OCI-LY1 (cell line): ENCODE measurements around the gene DBH.

ENCODE experiments used
- H2AFZ ChIP-seq: fragments of 200-600 bp; sonication (generic), shearing (Covaris generic); 2 replicates; pipeline ENCODE4 v1.6.0; 2014; ENCODE audit warnings: antibody characterized with exemption, mild to moderate bottlenecking, low read length
- H3F3A ChIP-seq: fragments of 200-600 bp; sonication (generic), shearing (Covaris generic); 2 replicates; pipeline ENCODE4 v1.6.0; 2014; ENCODE audit warnings: mild to moderate bottlenecking, antibody characterized with exemption, low read length, moderate library complexity; ENCODE audit not compliant: insufficient read depth
- H3K27ac ChIP-seq: fragments of 200-600 bp; sonication (generic); 2 replicates; pipeline ENCODE4 v1.5.1; 2014; ENCODE audit warnings: low read length, mixed run types, mild to moderate bottlenecking, low read depth; ENCODE audit not compliant: poor library complexity, severe bottlenecking
- H3K27me3 ChIP-seq: fragments of 200-600 bp; sonication (generic); 2 replicates; pipeline ENCODE4 v1.6.0; 2014; ENCODE audit warnings: antibody characterized with exemption, mild to moderate bottlenecking, low read length, moderate library complexity; ENCODE audit not compliant: insufficient read depth
- H3K36me3 ChIP-seq: fragments of 200-600 bp; sonication (generic); 2 replicates; pipeline ENCODE4 v1.6.1; 2014; ENCODE audit warnings: mild to moderate bottlenecking, antibody characterized with exemption, low read length, moderate library complexity, mixed read lengths; ENCODE audit not compliant: insufficient read depth
- H3K4me1 ChIP-seq: fragments of 200-600 bp; sonication (generic); 2 replicates; pipeline ENCODE4 v1.5.1; 2014; ENCODE audit warnings: mild to moderate bottlenecking, low read length, moderate library complexity; ENCODE audit not compliant: insufficient read depth, severe bottlenecking
- H3K4me2 ChIP-seq: fragments of 200-600 bp; sonication (generic), shearing (Covaris generic); 2 replicates; pipeline ENCODE4 v1.6.1; 2014; ENCODE audit warnings: low read length
- H3K4me3 ChIP-seq: fragments of 200-600 bp; sonication (generic); 2 replicates; pipeline ENCODE4 v1.5.1; 2014; ENCODE audit warnings: low read length, low read depth, mild to moderate bottlenecking, mixed read lengths; ENCODE audit not compliant: poor library complexity, severe bottlenecking
- H3K79me2 ChIP-seq: fragments of 200-600 bp; shearing (Covaris generic); 2 replicates; pipeline ENCODE4 v1.6.1; 2016; ENCODE audit warnings: mixed run types, low read length, mixed read lengths; ENCODE audit not compliant: insufficient read depth
- H3K9ac ChIP-seq: fragments of 200-600 bp; sonication (generic), shearing (Covaris generic); 2 replicates; pipeline ENCODE4 v1.6.1; 2014; ENCODE audit warnings: mild to moderate bottlenecking, low read length, mixed read lengths
- H3K9me2 ChIP-seq: fragments of 200-600 bp; sonication (generic), shearing (Covaris generic); 2 replicates; pipeline ENCODE4 v1.6.1; 2014; ENCODE audit warnings: low read depth, mild to moderate bottlenecking, low read length, mixed read lengths
- H3K9me3 ChIP-seq: fragments of 200-600 bp; shearing (Covaris generic); 2 replicates; pipeline ENCODE4 v1.6.1; 2014; ENCODE audit warnings: low read length, mixed read lengths
- H4K20me1 ChIP-seq: fragments of 200-600 bp; sonication (generic), shearing (Covaris generic); 2 replicates; pipeline ENCODE4 v1.6.0; 2016; ENCODE audit warnings: mild to moderate bottlenecking, low read length; ENCODE audit not compliant: insufficient read depth
- EZH2 ChIP-seq: fragments of 200-600 bp; sonication (generic), shearing (Covaris generic); IDR thresholded peaks from 2 replicates; pipeline ENCODE4 v1.8.0; 2017; ENCODE audit warnings: borderline replicate concordance, mixed run types, mild to moderate bottlenecking, antibody characterized with exemption, low read length, moderate library complexity, mixed read lengths
- TF ChIP-seq, protein P1 (sequence below): fragments of 200-600 bp; sonication (generic), shearing (Covaris generic); IDR thresholded peaks from 2 replicates; pipeline ENCODE4 v1.5.1; 2017; ENCODE audit warnings: mild to moderate bottlenecking, antibody characterized with exemption, low read length, moderate library complexity, mixed read lengths

DBH gene

DNA sequence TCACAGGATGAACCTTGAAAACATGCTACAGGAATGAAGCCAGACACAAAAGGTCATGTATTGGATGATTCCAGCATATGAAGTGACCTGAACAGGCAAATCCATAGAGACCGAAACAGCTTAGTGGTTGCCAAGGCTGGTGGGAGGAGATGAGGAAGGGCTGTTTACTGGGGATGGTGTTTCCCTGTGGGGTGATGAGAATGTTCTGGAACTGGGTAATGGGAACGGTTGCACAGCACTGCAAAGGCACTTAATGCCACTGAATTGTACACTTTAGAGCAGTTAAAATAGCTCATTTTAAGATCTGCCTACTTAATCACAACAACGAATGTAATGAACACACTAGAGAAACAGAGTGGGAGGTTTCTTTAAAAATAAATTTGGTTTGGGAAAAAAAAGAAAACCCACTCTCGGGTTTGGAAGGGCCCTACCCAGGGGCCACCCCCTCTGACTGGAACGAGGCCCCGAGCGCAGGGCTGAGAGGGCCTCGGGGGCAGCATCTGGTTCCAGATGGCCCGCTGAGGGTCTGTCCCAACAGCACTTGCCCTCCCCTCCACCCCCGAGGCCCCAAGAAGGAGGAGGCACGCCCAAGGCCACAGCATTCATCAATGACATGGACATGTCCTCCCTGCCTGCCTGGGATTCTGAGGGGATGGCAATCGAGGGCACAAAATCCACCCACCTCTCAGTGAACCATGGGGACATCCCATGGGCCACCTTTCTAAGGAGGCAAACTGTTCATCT lies 70.3 kb downstream of the DBH start:
- Histone ChIP-seq H3F3A (no peaks in the 10 kb centered on the region), H3K27ac (no peak overlapping the region), H3K4me3 (no peak overlapping the region), H3K36me3 (no peaks in the 10 kb centered on the region), H3K79me2 (no peaks in the 10 kb centered on the region), H2AFZ (no peak overlapping the region), H3K9me3 (no peaks in the 10 kb centered on the region), H3K27me3 (peaks cover 3% of the 10 kb centered on the region; the same call in 1 of the 2 replicates), H3K9ac (no peak overlapping the region), H3K4me1 (no peaks in the 10 kb centered on the region), H4K20me1 (no peaks in the 10 kb centered on the region), H3K9me2 (no peaks in the 10 kb centered on the region), H3K4me2 (no peak overlapping the region)
- TF ChIP-seq EZH2, result no peak
- TF ChIP-seq, protein P1, sequence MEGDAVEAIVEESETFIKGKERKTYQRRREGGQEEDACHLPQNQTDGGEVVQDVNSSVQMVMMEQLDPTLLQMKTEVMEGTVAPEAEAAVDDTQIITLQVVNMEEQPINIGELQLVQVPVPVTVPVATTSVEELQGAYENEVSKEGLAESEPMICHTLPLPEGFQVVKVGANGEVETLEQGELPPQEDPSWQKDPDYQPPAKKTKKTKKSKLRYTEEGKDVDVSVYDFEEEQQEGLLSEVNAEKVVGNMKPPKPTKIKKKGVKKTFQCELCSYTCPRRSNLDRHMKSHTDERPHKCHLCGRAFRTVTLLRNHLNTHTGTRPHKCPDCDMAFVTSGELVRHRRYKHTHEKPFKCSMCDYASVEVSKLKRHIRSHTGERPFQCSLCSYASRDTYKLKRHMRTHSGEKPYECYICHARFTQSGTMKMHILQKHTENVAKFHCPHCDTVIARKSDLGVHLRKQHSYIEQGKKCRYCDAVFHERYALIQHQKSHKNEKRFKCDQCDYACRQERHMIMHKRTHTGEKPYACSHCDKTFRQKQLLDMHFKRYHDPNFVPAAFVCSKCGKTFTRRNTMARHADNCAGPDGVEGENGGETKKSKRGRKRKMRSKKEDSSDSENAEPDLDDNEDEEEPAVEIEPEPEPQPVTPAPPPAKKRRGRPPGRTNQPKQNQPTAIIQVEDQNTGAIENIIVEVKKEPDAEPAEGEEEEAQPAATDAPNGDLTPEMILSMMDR, result no peak

DNA sequence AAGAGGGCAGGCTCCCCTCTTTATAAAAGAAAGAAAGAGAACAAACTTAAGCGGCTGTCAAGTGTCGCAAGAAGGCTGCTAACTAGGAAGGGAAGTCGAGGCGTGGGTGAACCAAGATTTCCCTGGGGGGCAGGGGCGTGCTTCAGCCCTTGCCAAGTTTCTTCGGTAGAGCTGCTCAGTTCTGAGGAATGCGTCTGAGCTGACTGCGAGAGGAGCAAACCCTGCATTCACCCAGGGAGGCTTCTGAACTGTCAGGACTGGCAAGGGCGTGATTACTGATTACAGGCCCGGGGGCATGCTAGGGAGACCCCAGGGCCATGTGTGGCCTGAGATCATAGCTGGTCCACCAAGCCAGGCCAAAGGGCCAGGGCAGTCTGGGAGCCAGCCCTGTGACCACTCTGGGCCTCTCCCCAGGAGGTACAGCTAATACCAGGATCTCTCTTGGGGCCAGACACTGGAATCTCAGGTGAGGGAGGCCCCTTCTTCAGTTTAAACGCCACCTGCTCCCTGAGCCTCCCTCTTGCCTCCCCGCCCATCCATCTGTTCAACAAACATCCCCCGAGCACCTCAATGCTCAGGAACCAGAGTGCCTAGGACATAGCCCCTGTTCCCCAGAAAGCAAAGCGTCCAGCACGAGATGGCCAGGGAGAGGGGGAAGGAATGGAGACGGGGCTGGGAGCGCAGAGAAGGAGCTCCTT lies 71.1 kb downstream of the DBH start:
- H3K9me3 ChIP-seq, result no peaks in the 10 kb centered on the region
- no peak overlapping the region for H3K4me2 ChIP-seq
- H3K27me3 ChIP-seq, result no peaks in the 10 kb centered on the region

DNA sequence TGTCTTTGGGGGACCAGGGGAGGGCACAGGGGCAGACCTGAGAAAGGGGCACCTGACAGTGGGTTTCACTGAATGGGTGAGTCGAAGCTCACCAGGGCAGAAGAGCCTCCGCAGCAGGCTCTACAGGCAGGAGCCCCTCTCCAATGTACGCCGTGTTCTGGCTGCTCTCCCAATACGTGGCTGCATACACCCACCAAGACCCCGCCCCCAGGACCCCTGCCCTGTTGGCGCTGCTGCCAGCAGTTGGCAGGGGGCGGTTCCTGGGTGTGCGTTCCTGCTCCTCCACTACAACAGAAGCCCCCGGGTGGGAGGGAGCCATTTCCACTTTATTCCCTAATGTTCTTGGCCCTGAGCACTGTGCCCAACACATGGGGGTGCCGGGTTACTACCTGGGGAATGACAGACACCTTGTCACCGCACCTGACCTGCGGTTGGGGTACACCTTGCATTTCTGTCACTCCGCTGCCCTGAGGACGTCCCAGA lies 71.6 kb downstream of the DBH start:
- Histone ChIP-seq H3K27ac (no peak overlapping the region), H3K9ac (no peak overlapping the region), H4K20me1 (no peaks in the 10 kb centered on the region), H3F3A (no peaks in the 10 kb centered on the region), H3K36me3 (no peaks in the 10 kb centered on the region), H2AFZ (no peak overlapping the region), H3K79me2 (no peaks in the 10 kb centered on the region), H3K9me2 (no peaks in the 10 kb centered on the region), H3K27me3 (no peaks in the 10 kb centered on the region), H3K9me3 (no peaks in the 10 kb centered on the region), H3K4me2 (no peak overlapping the region), H3K4me3 (no peak overlapping the region), H3K4me1 (no peaks in the 10 kb centered on the region)
- TF ChIP-seq EZH2, result no peak
- TF ChIP-seq, protein P1, result no peak

More for the DNA sequence above, 71.1 kb downstream of the DBH start:
- TF ChIP-seq, protein P1, result no peak
- no peak for TF ChIP-seq EZH2
- no peak overlapping the region for H2AFZ ChIP-seq
- H3K4me3 ChIP-seq, result no peak overlapping the region
- H4K20me1 ChIP-seq, result no peaks in the 10 kb centered on the region
- H3F3A ChIP-seq, result no peaks in the 10 kb centered on the region
- H3K27ac ChIP-seq, result no peak overlapping the region
- H3K36me3 ChIP-seq, result no peaks in the 10 kb centered on the region
- no peaks in the 10 kb centered on the region for H3K9me2 ChIP-seq
- no peak overlapping the region for H3K9ac ChIP-seq
- H3K79me2 ChIP-seq, result no peaks in the 10 kb centered on the region
- H3K4me1 ChIP-seq, result no peaks in the 10 kb centered on the region
